CD1c-positive myeloid dendritic cell (primary cell): ENCODE results near the gene XYLT2.
"Not testable (repeated sequence)": the region's sequence is repeated elsewhere in the genome, so short reads cannot be mapped to it uniquely, and the experiment has no call there.

Source experiments
- DNase-seq: peaks from one replicate; pipeline ENCODE4 v3.0.0-alpha.2; 2016; ENCODE audit errors: extremely low spot score

The XYLT2 gene

GRCh38 chr17:50345432-50346312 is at the start of gene XYLT2:
Gene XYLT2, plus strand, starts transcription at chr17:50346126. Its CDS starts 15 bp downstream, at chr17:50346141.
- DNase-seq = peak; percentile 95

- DNase-seq = peak; percentile 68
Measured at GRCh38 chr17:50297407-50297865, 48.5 kb upstream of the XYLT2 start.

- DNase-seq = no peak
Measured at GRCh38 chr17:50298018-50298417, 47.9 kb upstream of the XYLT2 start.

GRCh38 chr17:50299776-50300175 is 46.1 kb upstream of the XYLT2 start:
- no peak for DNase-seq

GRCh38 chr17:50300824-50301223 is 45.1 kb upstream of the XYLT2 start:
- not testable (repeated sequence) for DNase-seq

- peak; percentile 23 for DNase-seq
Measured at GRCh38 chr17:50301891-50302584, 43.9 kb upstream of the XYLT2 start.

GRCh38 chr17:50303051-50303450 is 42.9 kb upstream of the XYLT2 start:
- DNase-seq = no peak

GRCh38 chr17:50303596-50303995 is 42.3 kb upstream of the XYLT2 start:
- DNase-seq = no peak

- DNase-seq = no peak
Measured at GRCh38 chr17:50304781-50305404, 41.0 kb upstream of the XYLT2 start.

- DNase-seq = no peak
Measured at GRCh38 chr17:50307654-50308053, 38.3 kb upstream of the XYLT2 start.

- no peak for DNase-seq
Measured at GRCh38 chr17:50308666-50309065, 37.3 kb upstream of the XYLT2 start.

- no peak for DNase-seq
Measured at GRCh38 chr17:50310455-50311111, 35.3 kb upstream of the XYLT2 start.

- no peak for DNase-seq
Measured at GRCh38 chr17:50311112-50311460, 34.8 kb upstream of the XYLT2 start.

GRCh38 chr17:50311483-50311882 is 34.4 kb upstream of the XYLT2 start:
- no peak for DNase-seq

- DNase-seq = no peak
Measured at GRCh38 chr17:50312308-50312707, 33.6 kb upstream of the XYLT2 start.

GRCh38 chr17:50314456-50315011 is 31.4 kb upstream of the XYLT2 start:
- DNase-seq = no peak

- DNase-seq = no peak
Measured at GRCh38 chr17:50316016-50316587, 29.8 kb upstream of the XYLT2 start.

- not testable (repeated sequence) for DNase-seq
Measured at GRCh38 chr17:50316660-50317059, 29.3 kb upstream of the XYLT2 start.

GRCh38 chr17:50317121-50317520 is 28.8 kb upstream of the XYLT2 start:
- no peak for DNase-seq

GRCh38 chr17:50318501-50319285 is 27.2 kb upstream of the XYLT2 start:
- no peak for DNase-seq
